GM19324 (cell line): Measurements from ENCODE around the gene TEKT1.

Experiments
- ATAC-seq: cut with Tn5 transposase; IDR thresholded peaks from one replicate; pipeline ENCODE4 v1.9.1; 2021; ENCODE audit warnings: mild to moderate bottlenecking, moderate library complexity; ENCODE audit not compliant: unreplicated experiment, low FRiP score

TEKT1 gene

DNA sequence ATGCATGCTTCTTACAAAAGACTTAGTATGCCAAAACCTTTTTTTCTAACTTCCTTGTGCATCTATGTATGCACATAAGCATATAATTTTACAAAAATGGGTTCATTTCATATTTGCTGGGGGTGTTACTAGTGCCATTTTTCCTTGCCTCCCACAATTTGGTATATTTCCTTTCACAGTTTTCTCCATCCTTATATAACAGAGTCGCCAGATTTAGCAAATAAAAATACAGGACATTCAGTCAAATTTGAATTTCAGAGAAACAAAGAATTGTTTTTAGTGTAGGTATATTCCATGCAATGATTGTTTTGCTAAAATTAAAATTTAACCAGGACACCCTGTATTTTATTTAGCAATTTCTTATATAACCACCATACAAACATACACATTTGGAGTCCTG, 59.5 kb downstream of the TEKT1 start:
- ATAC-seq = no peak

DNA sequence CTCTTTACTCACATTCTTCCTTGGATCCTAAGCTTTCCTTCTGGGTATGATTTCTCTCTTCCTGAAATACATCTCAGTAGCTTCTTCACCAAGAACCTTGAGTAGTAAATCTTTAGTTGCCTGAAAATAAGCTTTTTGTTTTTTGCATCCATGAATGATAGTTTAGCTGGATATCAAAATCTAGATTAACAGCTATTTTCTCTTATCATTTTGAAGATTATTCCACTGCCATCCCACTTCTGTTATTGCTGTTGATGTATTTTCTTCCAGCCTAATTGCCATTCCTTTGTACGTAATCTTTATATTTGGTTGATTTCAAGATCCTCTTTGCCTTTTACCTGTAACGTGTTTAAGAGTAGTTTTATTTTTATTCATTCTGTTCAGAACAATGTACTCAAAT, 63.1 kb downstream of the TEKT1 start:
- ATAC-seq = no peak

DNA sequence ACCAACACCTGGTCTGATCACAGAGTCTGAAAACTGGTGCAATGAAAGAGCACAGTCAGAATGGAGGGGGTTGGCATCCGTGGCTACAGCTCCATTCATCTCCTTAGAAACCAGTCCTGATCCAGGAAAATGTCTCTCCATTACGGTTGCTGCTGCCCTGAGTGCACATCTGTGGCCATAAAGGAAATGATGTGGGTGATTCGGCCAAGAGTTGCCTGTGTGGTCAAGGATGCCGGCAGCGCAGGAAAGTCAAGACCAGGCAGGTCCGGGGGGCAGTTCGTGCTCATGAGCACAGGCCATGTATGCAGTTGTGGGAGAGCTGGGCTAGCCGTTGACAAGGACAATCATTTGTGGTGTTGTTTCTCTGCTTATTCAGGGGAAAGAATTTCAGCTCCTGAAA, 69.8 kb downstream of the TEKT1 start:
- no peak for ATAC-seq

DNA sequence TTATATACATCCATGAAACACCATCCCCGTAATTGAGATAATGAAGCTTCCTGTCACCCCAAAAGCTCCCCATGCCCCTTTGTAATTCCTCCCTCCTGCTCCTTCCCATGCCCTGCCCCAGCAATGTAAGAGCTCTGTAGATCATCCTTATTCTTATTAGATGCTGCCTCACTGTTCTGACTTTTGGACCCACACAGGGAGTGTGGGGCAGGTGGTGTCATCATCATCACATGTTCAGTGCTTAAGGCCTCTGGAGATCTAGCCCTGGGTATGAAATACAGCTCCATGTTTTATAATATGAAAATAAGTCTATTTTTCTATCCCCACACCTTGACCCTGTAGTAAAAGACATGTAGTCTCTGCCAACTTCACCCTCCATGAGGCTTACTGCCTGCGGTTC, 73.8 kb downstream of the TEKT1 start:
- no peak for ATAC-seq

DNA sequence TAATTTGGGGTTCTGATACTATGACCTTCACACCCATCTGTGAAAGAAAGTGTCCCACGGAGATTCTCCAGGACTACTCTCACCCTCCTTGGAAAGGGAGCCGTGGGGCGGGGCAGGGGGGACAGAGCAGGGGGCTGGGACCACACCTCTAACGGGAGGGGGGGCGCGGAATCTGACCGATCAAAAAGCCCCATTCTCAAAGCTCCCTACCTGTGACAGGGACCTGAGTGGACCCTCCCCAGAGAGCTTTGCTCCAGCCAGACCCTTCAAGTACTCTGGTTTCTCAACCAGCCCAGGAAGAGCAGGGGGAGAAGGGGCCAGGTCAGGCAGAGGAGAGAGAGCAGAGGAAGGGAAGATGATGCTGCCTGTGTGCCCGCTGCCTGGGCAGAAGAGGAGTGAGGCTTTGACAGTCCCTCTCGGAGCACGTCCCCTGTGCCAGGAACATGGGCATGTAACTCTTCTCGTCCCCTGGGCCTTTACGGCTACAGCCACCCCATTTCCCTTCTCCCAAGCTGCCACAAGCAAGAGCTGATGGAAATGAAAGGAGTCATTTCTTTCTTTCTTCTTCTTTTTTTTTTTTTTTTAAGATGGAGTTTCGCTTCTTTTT, 75.0 kb downstream of the TEKT1 start:
- ATAC-seq = no peak

DNA sequence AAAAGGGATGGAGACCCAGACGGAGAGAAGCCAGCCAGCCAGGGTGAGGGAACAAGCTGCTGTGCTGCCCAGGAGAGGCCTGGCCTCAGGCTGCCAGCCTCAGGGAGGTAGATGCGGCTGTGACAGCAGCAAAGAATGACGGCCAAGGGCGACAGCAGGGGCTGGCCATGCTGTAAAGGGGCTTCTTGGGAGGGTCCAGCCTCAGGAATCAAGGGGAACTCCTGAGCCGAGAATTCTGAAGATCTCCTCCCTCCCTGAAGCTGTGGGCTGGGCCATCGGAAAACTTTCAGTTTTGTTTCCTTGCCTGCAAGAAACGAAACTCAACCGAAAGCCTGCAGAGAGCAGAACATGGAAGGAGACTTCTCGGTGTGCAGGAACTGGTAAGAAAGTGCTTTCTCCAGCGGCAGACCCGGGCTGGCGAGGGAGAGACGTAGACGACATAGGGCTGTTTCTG, 75.8 kb downstream of the TEKT1 start, which contains the start of gene XAF1:
Gene XAF1 (plus strand): TSS at position 316 of the 454 bp plus-strand sequence. CDS start 33 bp downstream, at position 349.
- no peak for ATAC-seq

DNA sequence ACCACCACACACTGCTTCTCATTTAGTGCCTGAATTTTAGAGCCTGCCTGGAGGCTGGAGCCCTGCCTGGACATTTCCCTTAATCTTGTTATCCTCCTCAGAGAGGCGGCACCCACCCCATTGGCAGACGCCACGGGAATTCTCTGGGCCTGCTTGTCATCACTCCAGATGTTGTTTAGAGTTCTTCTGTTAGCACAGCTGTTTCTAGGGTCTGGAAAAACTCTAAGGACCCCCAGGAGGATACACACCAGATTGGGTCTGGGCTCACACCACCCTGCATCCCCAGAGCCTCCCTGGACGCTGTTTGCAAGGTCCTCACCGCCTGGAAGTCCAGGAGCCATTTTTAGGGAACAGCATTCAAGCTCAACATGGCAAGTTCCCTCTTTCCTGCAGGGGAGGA, 76.2 kb downstream of the TEKT1 start:
- ATAC-seq = no peak

DNA sequence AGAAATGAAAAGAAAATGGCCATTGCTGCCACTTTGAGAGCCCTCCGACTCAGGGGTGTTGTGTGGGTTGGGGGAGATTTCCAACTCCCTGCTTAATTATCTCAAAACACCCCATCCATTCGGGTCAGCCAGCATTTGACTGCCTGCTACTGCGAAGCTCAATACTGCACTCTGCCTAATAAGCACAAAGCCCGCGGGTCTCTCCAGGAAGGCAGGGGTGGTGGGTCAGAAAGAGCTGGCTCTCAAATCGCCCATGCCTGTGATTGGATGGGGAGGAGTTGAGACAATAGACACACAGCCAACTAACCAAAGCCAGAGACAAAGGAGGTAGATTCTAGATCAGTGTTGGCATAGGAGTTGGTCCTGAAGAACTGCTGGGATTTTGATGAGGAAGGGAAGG, 78.0 kb downstream of the TEKT1 start:
- no peak for ATAC-seq

DNA sequence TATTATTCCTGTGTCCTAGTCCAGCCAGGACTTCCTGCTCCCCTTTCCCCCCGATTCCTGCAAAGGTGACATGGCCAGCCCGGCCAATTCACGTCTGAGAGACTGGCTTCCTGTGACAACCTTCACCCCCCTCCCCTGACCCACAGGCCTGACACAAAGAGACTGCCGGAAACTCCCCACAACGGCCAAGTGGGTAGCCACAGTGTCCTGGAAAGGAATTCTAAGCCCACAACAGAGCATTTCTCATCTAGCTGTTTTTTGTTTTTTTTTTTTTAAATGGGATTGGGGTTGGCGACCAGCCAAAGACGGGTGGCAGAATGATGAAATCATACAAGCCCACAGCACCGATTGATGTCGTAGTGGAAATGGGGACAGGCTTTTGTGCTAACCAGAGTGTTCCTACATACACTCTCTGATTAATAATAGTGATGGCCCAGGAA, 78.5 kb downstream of the TEKT1 start:
- ATAC-seq = no peak

DNA sequence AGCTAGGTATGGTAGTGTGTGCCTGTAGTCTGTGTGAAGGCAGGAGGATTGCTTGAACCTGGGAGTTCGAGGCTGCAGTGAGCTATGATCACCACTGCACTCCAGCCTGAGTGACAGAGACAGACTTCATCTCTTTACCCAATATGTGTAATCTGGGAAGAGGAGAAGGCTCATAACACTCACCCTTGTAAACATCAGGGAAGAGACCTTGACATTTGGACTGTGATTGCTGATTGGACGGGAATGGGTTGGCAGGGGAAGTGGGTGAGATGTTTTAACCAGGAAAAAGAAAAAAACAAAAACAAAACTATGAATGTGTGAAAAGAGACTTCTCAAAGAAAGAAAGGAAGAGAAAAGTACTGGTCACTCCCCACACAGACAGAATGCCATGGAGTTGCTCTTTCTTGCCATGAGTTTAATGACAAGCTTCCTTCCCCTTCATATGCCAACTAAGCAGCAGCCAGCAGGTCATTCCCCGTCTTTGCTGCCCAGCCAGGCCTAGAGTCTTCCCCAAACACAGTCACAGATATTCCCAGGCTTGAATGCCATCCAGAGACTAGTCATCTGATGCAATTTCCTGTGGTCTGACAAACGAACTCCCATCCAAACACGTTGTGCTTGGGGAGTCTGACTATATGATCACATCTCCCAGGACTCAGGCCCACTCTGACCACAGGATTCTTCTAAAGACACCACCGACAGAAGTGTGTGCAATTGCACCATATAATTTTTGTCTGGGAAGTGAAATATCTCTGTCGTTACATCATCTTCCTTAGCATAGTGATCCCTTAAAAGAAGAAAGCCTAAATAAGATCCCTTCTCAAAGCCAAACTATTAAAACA, 79.2 kb downstream of the TEKT1 start:
- ATAC-seq = no peak

DNA sequence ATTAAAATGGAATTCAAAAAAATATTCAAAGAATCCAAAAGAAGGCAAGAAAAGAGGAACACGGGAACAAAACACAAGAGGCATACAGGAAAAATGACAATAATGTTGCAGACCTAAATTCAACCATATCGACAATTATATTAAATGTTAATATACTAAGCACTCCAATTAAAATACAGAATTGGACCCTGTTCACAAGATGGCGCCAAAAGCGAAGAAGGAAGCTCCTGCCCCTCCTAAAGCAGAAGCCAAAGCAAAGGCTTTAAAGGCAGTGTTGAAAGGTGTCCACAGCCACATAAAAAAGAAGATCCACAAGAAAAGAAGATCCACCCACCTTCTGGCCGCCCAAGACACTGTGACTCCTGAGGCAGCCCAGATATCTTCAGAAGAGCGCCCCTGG, 82.0 kb downstream of the TEKT1 start:
- no peak for ATAC-seq

DNA sequence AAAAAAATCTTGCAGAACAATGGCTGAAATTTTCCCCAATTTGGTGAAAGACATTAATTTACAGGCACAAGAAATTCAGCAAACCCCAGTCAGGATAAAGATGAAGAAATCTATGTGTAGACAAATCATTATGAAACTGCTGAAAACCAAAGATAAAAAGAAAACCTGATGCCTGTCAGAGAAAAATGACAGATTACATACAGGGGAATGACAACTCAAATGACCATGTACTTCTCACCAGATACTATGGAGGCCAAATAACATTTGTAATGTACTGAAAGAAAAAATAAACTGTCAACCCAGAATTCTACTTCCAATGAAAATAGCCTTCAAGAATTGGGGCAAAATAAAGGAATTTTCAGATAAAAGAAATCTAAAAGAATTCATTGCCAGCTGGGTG, 82.9 kb downstream of the TEKT1 start:
- ATAC-seq = no peak
